Glomerular endothelial cell (primary cell): Measurements from ENCODE around the gene POR. TPM values are rescaled to one million over a fixed set of nuclear protein-coding genes. Genes with fewer than 3 reads are reported as not detected.

ENCODE experiments used
- DNase-seq: peaks from one replicate; pipeline ENCODE4 v3.0.0-alpha.2; 2011; ENCODE audit warnings: low read depth, low spot score; ENCODE audit errors: extremely low read depth
- total RNA-seq: library from RNA; depleted of rRNA; stranded (reverse); fragments of >200 nt; gene quantifications from 2 replicates; pipeline ENCODE4 v1.2.3, GENCODE V29; 2015

POR gene
- total RNA-seq, 1 donor from 2014 or later: 73.0 TPM

- DNase-seq: no peak
Observed at GRCh38 chr7:75915416-75916156, 631 bp downstream of the POR start.

GRCh38 chr7:75916259-75916658 lies 1.3 kb downstream of the POR start:
- no peak for DNase-seq

DNA sequence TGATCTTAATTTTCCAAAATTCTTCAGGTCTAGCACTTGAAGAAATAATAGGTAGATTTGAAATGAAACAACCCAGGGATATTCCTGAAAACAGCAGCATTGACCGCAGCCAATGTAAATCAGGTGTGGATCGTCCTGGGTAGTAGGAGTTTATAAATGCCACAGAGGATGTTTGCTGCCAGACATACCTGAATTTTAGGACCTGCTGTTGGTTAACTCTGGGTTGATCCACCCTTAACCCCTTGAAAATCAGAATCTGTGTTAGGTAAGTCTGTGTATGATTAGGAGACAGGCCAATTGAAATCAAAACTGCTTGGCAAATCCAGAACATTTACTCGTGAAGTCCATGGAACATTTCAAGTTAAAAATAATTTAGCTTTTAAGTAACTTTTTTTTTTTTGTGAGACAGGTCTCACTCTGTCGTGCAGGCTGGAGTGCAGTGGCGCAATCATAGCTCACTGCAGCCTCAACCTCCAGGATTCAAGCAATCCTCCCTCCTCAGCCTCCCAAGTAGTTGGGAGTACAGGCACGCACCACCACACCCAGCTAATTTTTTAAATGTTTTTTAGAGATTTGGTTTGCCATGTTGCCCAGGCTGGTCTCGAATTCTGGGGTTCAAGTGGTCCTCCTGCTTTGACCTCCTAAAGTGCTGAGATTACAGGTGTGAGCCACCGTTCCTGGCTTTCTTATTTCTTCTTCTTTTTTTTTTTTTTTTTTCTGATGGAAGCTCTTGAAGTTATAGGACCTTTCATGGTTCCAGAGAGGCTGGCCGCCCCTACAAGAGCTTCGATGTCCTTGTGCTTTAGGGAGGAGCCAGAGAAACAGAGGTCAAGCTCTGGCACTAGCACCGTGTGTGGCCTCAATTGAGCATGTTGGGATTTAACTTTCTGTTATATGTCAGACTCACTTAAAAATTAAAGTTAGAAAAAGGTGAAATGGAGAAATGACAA lies 2.0 kb downstream of the POR start:
- DNase-seq: no peak

- DNase-seq: no peak
Observed at GRCh38 chr7:75920431-75921161, 5.6 kb downstream of the POR start.

GRCh38 chr7:75921479-75921878 lies 6.5 kb downstream of the POR start:
- DNase-seq: no peak

DNA sequence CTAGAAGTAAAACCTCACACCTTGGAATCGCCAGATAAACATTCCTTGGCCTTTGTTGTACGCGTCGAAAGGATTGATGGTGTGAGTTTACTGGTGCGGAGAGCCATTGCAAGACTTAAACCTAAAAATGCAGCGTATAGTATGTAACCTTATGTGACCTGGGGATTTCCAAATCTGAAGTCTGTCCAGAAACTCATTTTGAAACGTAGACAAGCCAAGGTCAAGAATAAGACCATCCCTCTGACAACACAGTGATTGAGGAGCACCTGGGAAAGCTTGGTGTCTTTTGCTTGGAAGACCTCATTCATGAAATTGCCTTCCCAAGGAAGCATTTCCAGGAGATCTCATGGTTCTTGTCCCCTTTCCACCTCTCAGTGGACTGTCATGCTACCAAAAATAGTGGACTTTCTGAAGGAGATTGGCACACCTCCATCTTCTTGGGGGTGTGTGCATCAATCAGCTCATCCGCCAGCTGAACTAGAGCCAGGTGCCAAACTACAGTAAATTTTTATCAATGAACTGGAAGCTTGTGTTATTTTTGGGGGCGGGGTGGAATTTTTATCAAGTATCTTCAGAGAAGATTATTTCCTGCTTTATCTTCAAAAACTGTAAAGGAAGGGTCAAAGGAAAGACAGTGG lies 8.1 kb downstream of the POR start:
- DNase-seq: no peak

DNA sequence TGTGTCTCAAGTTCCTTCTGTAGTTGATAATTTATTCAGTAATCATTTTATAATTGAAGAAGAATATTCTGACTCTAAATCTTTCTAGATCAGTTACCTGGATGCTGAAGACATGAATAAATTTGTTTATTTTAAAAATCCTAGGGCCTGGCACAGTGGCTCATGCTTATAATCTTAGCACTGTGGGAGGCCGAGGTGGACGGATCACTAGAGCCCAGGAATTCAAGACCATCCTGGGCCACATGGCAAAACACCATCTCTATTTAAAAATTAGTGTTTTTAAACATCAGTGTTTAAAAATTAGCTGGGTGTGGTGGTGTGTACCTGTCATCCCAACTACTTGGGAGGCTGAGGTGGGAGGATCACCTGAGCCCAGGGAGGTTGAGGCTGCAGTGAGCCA lies 9.3 kb downstream of the POR start:
- DNase-seq: no peak

GRCh38 chr7:75924889-75925288 lies 9.9 kb downstream of the POR start:
- DNase-seq: no peak

GRCh38 chr7:75925717-75926435 lies 10.9 kb downstream of the POR start:
- no peak for DNase-seq

- DNase-seq: no peak
Observed at GRCh38 chr7:75928568-75928914, 13.6 kb downstream of the POR start.

- no peak for DNase-seq
Observed at GRCh38 chr7:75931680-75932079, 16.7 kb downstream of the POR start.

DNA sequence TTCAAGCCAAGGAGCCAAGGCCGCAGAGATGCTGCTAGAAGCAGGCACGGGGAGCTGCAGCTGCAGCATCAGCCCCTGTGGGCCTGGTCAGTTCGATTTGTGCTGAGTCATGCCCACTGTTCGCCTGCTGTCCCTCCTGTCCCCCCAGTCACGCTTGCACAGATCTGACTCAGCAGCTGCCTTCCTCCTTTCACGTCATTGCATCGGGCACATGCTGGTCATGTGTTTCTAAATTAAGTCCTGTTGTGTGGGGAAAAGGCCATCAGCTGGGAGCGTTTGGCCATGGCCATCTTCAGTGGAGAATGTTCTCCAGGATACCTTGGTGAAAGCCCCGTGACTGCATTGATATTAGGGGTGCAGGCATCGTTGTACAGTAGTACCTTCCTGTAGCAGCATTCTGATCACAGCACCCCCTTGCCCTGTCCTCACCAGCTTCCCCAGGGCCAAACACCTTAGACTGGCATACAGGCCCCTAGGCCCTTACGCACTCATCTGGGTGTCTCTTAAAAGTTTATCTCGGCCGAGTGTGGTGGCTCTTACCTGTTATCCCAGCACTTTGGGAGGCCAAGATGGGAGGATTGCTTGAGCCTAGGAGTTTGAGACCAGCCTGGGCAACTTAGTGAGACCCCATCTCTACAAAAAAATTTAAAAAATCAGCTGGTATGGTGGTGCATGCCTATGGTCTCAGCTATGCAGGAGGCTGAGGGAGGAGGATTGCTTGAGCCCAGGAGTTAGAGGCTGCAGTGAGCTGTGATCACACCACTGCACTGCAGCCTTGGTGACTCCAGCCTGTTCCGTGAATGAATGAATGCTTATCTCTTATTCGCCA lies 23.2 kb downstream of the POR start:
- DNase-seq: peak; percentile 50

DNA sequence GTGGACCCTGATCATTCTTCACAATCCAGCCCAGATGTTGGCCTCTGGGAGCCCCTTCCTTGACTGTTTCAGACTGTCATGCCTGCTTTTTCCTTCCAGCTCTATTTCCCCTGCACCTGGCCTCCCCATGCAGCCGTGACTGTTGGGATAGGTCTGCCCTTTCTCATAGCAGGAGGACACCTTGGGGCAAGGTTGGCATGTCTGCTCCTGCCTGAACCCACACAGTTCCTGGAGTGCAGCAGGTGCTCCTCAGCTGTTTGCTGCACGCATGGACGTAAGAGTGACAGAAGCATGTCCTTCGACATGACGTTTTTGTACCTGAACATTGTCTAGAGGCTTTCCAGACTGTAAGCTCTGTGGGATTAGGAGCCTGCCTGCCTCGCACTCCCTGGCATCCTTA lies 24.0 kb downstream of the POR start:
- DNase-seq: no peak

DNA sequence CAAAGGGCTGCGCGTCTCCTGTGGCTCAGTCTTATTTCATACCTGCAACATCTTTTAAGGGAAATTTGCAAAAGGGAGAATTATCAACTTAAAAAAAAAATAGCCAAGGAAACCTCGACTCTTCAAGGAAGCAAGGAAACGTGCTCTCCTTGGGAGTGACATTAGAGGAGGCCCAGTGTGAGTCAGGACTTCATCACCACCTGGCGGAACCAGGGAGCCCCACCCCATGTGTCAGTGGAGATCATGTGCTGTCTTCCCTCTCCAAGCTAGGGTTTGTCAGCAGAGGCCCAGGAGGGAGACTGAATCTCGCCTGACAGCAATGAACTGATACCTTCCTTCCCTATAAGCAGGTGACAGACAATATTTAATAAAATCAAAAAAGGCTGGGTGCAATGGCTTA lies 28.9 kb downstream of the POR start:
- no peak for DNase-seq

DNA sequence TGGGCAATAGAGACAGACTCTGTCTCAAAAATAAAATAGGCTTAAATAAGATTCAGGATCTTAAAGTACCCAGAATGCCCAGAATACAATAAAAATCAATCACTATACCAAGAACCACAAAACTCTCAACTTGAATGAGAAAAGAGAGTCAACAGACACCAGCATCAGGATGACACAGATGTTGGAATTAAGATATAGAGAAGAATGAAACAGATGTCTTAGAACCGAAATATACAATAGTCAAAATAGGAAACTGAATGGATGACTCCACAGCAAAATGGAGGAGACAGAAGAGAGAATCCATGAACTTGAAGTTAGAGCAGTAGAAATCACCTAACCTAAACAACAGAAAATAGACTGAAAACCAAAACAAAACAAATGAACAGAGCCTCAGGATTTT lies 29.6 kb downstream of the POR start:
- no peak for DNase-seq

- no peak for DNase-seq
Observed at GRCh38 chr7:75945297-75946168, 30.6 kb downstream of the POR start.

DNA sequence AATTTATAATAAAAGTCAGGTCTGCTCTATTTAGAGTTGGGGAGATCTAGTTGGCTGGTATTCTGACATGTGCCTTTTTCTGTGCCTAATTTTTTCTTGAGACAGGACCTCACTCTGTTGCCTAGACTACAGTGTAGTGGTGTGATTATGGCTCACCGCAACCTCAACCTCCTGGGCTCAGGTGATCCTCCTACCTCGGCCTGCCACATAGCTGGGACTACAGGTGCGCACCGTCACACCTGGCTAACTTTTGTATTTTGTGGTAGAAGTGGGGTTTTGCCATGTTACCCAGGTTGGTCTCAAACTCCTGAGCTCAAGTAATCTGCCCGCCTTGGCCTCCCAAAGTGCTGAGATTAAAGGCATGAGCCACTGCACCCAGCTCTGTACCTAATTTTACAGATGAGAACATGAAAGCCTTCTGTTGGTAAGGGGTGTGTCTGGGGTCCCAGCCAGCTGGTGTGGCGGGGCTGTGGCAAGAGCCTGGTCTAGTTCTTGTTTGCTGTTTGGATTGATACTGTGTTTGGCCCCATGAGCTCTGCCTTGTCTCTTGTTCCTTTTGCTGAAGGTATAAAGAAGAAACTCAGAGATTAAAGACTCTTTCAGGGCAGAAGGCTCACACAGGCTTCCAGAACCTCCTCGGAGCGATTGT lies 31.4 kb downstream of the POR start:
- no peak for DNase-seq

- DNase-seq: no peak
Observed at GRCh38 chr7:75948179-75948578, 33.2 kb downstream of the POR start.
